GM21528 (cell line): Measurements from ENCODE around the gene NRXN3.

Source experiments
- ATAC-seq: cut with Tn5 transposase; IDR thresholded peaks from one replicate; pipeline ENCODE4 v1.9.1; 2021; ENCODE audit warnings: mild to moderate bottlenecking, moderate library complexity; ENCODE audit not compliant: unreplicated experiment, low FRiP score

Gene NRXN3

DNA sequence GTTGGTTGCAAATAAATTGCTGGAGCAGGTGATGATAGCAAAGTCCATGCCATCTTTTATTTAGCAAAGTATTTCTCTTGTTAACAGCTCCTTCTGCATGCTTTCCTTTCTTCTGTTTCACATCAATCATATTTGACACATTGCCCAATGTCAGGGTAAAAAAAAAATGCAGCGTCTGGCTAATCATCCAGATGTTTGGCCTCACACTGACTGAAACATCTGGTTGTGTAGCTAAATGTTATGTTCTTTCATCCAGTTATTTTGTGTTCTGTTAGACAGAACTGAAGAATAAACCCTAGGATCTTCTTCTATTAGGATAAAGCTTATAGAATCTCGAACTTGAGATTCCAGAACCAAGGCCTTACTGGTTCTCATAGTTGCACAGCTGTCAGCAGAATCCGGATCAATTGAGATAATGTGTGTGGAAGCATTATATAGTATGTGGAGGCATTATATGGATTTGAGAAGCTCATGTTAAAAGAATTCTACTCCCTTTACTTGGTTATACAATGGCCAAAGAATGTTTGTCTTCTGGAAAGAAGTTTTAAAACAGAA lies 1182.0 kb downstream of the NRXN3 start:
- no peak for ATAC-seq

DNA sequence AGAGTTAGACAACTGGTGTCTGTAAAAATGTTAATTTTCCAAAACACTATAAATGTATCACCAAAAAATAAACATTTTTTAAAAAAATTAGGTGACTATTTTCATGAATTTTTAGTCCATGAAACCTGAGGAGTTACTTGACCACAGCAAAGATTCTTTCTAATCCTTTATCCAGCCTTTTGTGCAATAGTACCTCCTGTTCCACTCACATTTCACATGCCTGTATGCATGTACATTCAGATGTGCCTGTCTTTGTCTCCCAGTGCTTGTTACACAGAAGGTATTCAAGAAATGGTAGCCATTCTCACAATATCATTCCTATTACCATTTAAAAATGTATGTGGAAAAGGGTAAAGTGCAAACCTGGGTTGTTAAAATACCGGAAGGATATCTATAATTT lies 1184.2 kb downstream of the NRXN3 start:
- ATAC-seq, result no peak

GRCh38 chr14:79356040-79356439 lies 1185.9 kb downstream of the NRXN3 start:
- no peak for ATAC-seq

- ATAC-seq, result no peak
Measured at GRCh38 chr14:79357307-79357706, 1187.1 kb downstream of the NRXN3 start.

DNA sequence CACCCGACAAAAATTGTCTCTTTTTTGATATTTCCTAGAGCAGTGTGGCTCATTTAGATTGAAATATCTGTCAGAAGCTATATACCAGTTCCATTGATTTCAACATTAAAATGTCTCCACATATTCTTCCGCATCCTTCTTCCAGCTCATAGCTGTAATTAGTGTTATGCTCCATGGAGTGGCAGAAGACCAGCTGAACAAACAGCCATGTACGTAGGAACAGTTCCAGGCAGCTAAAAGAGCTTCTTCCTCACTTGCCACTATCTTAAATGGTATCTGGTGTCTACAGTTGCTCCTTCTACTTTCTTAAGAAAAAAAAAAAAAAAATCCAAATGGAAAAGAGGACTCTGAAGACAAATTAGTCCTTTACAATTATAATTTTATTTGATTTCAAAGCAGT lies 1193.1 kb downstream of the NRXN3 start:
- ATAC-seq, result no peak

DNA sequence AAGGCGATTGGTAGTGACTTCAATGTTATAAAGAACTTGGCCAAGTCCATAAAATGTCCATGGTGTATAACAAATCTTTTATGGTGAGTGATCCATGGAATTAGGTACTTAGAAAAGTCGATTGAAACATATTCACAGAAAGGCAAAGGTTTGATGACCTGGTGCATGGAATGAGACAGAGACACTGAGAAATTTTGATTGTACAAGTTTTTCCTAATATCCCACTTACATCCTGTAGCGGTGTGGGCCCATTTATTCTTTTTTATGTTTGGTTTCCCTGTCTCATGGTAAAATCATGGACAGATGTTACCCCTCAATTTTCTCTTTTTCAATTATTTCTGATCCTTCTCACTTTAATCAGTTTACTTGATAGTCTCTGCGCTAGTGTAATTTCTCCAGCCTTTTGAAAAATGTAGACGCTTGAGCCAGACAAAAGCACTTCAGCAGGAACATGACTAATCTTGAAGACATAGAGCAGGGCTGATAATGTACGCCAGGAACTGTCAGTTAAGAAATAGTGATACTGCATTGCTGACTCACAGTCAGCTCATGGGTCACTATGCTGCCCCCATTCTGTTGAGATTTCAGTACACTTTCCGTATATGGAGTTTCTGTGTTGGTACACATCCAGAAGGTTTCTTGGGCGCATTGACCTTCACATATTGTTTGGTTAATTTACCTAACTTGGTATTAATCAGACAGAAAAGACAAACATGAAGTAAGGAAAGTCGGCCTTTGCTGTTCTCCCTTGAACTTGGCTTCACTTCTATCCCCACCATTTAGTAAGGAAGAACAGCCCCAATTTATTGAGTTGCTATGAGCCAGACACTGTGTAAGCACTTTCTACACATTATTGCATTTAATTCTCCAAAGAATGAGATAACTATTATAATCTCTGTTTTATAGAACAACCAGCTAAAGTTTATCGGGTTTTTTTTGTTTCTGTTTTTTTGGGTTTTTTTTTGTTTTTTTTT lies 1199.5 kb downstream of the NRXN3 start:
- ATAC-seq, result no peak

DNA sequence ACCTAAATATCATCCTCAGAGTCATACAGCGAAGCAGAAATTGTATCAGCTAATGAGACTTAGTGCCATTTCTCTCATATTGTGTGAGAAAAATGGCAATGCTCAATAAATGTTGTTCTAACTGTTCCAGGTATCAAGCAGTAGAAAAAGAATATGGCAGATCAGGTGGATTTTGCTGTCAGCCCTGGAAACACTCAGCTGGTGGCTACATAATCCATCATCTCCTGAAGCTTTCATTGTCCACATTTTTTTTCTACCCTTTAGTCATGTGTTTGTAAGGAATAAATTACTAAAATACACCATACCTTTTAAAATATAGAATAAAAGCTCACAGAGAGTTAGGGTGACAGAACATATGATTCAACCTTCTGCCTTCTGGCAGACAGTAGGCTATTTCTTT lies 1200.8 kb downstream of the NRXN3 start:
- no peak for ATAC-seq

DNA sequence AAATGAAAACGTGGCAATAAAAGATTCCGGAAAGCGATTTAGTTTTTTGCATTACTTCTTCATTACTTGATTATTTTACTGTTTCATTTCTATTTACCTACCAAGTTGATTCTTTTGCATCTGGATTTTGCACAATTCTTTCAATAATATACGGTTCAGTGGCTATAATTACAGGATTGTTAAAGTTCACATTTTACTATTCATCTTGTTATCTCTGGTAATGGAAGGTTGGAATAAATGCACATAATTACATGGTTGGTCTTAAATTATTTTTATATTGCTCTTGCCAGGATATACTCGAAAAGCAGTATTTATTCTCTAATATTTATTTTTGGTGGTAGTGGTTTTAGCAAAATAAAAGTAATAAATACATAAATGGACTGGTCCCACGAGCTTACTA lies 1203.3 kb downstream of the NRXN3 start:
- no peak for ATAC-seq

DNA sequence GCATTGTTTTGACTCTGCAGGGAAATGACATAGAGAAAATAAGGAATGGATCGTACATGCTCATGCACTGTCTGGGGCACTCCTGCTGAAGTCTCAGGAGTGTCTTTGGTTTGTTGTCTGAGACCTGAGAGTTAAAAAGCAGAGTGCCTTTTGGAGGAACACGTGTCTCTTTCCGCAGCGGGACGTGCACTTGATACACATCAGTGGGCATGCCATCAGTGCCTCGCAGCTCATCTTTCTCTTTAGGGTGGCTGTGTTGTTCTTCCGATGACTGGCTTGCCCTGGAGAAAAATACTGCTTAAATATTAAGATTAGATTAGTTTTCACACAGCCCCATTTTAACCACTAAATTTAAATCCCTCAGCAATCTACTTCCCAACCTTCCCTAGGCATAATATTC lies 1205.2 kb downstream of the NRXN3 start:
- no peak for ATAC-seq

GRCh38 chr14:79376557-79376956 lies 1206.4 kb downstream of the NRXN3 start:
- no peak for ATAC-seq

- ATAC-seq, result no peak
Measured at GRCh38 chr14:79378020-79378419, 1207.8 kb downstream of the NRXN3 start.

DNA sequence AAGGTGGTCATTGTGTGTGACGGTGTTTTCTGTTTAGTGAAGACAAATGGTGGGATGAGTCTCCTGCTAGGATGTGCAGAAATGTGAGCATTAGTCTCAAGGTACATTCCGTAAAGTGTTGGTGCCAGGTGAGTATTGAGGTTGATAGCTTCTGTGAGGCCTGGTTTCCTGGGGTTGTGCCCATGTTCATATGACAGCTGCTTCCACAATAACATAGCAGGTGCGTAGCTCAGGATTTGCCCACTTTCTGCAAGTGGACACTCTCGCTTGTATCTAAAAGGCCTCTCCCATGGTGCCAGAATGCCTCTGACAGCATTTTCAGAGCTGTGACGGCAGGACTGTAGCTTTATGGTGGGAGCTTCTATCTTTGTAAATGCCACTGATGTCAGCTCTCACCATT lies 1209.1 kb downstream of the NRXN3 start:
- no peak for ATAC-seq

- ATAC-seq, result no peak
Measured at GRCh38 chr14:79383031-79383430, 1212.9 kb downstream of the NRXN3 start.

DNA sequence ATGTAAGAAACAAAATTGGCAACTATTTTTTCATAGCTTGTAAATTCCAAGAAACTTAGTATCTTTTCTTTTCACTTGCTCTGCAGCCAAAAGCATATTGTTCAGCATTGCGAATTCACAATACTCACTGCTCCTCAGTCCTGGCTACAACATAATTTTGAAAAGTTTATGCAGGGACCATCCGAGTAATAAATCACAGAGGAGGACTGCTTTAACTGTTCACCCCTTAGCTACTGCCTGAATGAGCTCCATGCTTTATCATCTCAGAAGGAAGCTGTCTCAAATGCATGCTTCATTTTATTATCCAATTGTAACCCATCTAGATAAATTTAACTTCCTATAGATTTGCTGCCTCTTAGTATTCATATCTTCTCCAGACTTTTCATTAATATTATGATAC lies 1213.3 kb downstream of the NRXN3 start:
- no peak for ATAC-seq

GRCh38 chr14:79395061-79395460 lies 1224.9 kb downstream of the NRXN3 start:
- ATAC-seq, result no peak

- no peak for ATAC-seq
Measured at GRCh38 chr14:79404874-79405511, 1234.8 kb downstream of the NRXN3 start.

DNA sequence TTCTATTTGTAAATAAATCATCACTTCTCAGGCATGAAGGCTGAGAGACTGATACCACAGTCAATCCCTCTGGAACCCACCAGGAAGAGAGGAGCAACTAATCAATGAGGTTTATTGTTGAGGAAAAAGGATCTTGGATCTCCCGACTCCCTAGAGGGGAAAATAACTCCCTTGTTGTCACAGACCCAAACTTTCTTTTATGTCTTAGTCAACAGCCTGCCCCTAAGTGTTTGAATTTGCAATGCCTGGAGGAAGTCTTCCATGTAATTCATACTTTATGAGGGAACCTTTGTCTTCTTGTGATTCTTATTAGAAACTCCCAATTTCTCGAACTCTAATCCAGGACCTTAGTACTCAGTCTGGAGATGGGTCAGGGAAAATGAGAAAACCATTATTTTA lies 1235.3 kb downstream of the NRXN3 start:
- ATAC-seq, result no peak

DNA sequence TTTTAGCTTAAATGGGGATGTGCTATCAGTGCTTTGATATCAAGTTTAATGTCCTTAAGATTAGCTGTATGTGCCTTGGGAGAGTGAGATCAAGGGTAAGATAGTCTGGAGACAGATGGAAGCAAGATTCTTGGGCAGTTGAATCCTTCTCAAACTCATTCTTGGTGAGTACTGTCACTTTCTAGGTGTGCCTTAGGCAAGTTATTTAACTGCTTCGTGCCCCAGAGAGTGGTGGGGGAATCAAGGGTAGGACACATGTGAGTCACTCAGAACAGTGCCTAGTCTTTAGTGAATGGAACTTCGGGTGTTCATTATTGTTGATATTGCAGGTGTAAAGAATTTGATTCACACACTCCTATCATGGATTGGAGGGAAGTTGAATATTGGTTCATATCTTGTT lies 1237.4 kb downstream of the NRXN3 start:
- ATAC-seq, result no peak

- ATAC-seq, result no peak
Measured at GRCh38 chr14:79408696-79409095, 1238.5 kb downstream of the NRXN3 start.

DNA sequence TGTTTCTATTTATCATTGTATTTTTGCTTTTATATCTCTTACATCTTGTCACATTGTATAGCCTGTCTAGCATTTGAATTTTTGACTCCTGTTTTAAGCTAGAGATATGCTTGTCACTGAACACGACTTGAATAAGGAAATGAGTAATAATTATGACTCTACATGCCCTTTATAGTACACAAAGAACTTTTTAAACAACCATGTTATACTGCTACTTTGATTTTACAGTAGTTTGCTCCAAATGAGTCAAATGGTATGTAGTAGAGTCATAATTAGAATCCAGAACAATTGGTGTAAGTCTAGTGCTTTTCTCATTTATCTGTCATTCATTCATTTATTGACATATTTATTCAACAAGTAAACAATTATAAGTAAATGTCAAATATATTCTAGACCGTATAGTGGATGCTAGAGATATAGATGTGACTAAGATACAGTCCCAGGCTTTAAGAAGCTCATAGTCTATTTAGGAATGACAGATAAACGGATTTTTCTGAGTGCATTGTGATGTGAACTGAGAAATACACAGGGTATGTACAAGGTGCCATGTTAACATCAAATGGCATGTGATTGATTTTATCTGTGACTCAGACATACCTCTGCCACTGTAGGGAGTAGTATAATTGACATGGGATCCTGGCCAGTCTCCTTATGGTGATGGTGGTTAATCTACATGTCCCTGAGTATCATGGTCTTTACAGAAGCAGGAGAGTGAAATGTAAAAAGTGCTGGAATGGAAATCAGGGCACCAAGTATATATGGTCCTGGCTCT lies 1241.4 kb downstream of the NRXN3 start:
- no peak for ATAC-seq

DNA sequence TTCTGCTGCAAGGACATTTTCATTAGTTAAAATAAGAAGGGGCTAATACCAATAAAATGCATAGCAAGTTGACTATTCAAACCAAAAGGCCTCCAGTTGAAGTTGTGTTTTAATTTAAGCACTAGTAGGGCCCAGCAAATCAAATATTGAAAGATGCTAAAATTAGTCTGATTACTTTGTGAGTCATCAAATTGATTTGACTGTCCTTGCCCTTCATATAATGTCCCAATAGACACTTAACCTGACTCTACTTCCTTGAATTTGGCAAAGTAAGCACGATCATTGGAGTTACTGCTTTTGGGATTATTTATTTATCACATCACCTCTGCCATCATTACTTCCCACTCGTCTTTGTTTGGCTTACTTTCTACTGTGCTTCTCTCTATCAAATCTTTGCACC lies 1242.6 kb downstream of the NRXN3 start:
- no peak for ATAC-seq
